DMS 273 (cell line): ENCODE measurements around the gene FBLL1.
"Not testable (repeated sequence)": the region's sequence is repeated elsewhere in the genome, so short reads cannot be mapped to it uniquely, and the experiment has no call there.

Experiments
- DNase-seq: peaks from one replicate; lab custom pipeline; 2025; ENCODE audit not compliant: unreplicated experiment; lab: John Stamatoyannopoulos, UW

The FBLL1 gene

DNA sequence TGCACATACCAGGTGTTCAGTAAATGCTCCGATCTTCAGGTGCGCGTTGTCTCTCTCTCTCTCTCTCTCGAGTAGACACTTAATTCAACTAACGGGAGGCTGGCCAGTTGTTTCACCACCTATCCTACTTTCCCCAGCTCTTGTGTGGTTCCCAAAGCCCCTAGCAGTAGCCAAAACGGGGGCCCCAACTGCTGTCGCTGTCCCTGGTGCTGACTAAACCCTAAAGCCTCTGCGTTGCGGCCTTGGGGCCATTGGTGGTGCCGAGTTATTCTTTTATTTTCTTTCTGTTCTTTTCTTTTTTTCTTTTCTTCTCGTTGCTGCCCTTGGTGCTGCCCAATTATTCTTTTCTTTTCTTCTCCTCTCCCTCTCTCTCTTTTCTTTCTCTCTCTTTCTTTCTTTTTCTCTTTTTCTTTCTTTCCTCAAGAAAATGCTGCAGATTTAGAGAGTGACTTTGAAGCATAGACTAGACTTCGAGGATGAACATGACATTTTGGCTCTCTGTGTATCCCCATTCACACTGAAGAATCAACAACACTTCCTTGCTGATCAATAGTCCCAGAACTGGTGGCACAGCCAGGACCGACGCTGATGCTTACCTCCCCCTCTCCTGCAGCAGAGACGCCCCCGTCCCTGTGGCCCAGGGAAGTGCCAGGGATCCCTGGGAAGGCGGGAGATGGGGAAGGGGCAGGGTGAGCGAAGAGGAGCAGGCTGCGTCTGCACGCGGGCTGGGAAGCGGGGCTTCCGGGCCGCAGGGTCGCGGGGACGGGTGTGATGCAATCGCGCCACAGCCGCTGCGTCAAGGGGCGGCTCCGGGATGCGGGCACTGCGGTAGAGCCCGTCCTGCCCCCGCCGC lies at the start of gene FBLL1:
Gene FBLL1, plus strand, starts transcription at position 785 of the 853 bp plus-strand sequence. CDS start 200 bp downstream, outside the sequence.
- DNase-seq, result peak; percentile 73

- no peak for DNase-seq
Observed at GRCh38 chr5:168480601-168481000, 48.5 kb upstream of the FBLL1 start.

DNA sequence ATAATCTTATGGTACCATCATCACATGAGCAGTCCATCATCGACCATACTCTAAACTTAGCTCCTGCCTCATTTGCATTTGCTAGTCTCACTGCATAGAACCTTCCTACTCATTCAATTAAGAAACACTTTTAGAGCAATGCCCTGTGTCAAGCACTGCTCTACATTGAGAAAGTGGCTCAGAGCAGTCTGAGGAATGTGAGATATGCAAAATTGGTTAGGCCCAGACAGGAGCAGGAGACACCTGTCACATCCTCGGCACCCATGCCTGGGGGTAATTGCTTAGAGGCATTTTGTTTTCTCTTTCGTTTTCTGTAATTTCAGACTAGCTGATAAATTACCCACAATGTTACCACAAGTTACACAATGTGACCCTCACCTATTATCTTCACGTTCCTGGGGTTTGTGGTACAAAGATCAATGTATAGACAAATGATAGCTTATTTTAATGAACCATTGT lies 47.7 kb upstream of the FBLL1 start:
- no peak for DNase-seq

DNA sequence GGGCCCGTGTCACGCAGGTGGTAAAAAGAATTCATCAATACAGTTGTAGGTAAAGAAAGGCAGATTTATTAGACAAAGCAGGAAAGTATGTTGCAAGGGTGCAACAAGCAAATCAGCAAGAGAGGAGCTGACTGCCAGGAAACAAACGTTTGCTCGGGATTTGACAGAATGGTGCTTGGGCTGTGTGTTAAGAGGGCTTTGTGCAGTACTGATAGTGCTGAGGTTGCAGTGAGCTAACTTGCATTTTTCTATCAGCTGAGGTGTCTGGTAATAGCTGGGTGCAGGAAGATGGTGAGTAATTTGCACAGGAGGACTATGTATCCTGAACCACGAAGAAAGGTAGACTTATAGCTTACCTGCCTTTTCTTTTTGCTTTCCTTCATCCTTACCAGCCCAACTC lies 46.7 kb upstream of the FBLL1 start:
- DNase-seq, result no peak

DNA sequence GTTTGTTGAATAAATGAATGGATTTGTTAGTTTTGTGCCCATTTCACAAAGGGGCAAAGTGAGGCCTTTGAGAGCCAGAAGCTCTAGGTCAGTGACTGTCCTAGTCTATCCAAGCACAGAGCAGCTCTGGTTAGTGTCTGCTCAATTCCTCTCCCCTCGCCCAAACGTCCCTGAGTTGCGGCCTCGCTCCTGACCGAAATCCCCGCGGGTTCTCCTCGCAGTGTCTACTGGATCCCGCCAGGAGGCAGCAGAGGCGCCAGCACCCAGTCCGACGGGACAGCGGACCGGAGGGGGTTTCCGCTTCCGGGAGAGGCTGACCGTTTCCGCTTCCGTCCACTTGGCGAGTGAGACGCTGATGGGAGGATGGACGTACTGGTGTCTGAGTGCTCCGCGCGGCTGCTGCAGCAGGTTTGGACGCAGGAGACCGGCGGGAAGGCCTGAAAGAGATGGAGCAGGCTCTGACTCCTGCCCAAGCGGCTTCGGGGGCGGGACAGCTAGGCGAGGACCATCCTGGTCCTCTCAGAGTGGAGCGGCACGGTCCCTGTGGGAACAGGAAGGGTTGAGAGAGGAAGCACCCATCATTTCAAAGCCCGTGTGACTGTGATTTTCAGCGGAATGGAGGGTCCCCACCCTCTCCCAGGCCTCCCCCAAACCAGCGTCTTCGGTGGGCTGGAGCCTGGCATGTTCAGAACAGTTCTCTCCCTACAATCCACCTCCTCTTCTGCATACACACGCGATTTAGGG lies 42.8 kb upstream of the FBLL1 start, which contains the start of gene RARS1:
Gene RARS1, plus strand, starts transcription at position 336 of the 744 bp plus-strand sequence. Its CDS starts 28 bp downstream, at position 364.
- peak; percentile 97 for DNase-seq

DNA sequence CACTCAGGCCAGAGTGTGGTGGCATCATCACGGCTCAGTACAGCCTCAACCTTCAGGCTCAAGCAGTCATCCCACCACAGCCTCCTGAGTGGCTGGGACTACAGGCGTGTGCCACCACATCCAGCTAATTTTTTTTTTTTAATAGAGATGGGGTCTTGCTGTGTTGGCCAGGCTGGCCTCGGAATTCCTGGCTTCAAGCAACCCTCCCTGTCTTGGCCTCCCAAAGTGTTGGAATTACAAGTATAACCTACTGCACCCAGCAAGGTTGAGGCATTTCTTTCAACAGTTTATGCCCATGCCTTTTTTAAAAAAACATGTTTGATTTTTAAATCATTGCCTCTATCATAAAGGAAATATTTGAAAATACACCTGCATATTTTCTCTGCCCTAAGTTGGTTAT lies 40.0 kb upstream of the FBLL1 start:
- DNase-seq, result no peak

GRCh38 chr5:168494057-168494555 lies 35.0 kb upstream of the FBLL1 start:
- no peak for DNase-seq

- no peak for DNase-seq
Observed at GRCh38 chr5:168502563-168503237, 26.4 kb upstream of the FBLL1 start.

- no peak for DNase-seq
Observed at GRCh38 chr5:168513861-168514428, 15.2 kb upstream of the FBLL1 start.

DNA sequence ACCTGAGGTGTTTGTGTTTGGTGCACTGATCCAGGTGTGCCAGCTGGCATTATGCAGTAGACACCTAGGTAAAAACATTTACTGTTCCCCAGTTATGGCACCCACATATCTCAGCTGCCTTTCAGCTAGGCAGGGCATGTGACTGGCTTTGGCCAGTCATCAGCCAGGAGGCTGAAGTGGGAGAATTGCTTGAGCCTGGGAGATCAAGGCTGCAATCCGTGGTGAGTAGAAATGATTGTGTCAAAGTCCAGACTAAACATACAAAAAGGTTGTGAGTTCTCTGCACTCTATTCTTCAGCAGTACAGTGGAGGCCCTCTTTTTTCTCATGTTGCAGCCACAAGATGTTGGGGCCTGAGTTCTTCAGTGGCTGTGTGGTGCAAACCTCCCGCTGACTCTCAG lies 3.2 kb upstream of the FBLL1 start:
- DNase-seq, result no peak

DNA sequence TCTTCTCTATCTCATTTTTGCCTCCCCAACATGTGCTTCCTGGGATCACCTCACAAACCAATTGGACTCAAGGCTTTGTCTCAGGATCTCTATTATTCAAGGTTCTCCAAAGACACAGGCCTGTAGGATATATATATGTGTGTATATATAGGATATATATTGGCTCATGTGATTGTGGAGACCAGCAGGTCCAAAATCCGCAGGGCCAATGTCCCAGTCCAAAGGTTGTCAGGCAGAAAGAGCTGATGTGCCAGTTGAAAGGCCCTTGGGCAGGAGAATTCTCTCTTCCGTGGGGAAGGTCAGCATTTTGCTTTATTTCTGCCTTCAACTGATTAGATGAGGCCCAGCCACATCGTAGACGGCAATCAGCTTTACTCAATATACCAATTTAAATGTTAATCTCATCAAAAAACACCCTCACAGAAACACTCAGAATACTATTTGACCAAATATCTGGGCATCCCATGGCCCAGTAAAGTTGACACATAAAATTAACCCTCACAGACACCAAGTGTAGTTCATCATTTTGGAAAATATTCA lies 1.3 kb upstream of the FBLL1 start:
- DNase-seq, result no peak

- DNase-seq, result peak; percentile 49
Observed at GRCh38 chr5:168529374-168530234, 499 bp downstream of the FBLL1 start.

DNA sequence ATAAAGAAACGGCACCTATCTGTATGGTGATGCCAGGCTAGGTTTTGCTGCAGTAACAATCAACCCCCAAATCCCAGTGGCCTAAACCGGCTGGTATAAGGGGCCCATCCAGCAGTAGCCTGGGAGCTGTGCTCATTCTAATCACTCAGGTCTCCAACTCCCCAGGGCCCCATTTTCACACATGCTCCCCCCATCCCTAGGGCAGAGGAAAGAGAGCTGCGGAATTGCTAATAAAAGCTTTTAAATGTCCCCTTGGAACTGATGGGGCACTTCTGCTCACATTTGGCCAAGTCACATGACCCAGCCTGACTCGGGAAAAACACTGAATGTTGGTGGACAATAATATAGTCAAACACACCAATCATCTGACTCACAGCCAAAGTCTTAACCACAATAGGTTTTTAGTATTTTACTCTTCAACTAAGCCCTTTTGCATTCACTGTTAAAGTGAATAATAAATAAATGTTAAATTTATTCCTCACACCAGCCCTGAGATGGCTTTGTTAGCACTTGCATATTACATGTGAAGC lies 1.6 kb downstream of the FBLL1 start:
- DNase-seq, result no peak

DNA sequence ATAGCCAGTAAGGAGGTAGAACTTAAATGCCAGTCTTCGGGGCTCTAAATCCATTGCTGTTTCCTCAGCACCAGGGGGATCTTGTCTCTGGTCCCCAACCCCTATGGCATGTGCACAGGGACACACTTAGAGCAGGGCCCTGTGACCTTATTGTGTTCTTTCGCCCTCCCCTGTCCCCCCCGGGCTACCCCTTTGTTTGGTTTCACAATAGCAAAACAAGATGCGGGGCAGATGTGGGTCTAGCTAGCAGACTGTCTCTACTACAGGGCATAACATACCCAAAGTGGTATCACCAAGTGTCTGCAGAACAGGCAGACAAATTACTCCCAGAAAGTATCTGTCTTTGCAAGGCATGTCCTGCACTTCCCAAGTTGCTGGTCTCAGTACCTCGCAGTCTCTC lies 2.1 kb downstream of the FBLL1 start:
- no peak for DNase-seq

GRCh38 chr5:168531987-168532864 lies 3.1 kb downstream of the FBLL1 start:
- peak; percentile 62 for DNase-seq

DNA sequence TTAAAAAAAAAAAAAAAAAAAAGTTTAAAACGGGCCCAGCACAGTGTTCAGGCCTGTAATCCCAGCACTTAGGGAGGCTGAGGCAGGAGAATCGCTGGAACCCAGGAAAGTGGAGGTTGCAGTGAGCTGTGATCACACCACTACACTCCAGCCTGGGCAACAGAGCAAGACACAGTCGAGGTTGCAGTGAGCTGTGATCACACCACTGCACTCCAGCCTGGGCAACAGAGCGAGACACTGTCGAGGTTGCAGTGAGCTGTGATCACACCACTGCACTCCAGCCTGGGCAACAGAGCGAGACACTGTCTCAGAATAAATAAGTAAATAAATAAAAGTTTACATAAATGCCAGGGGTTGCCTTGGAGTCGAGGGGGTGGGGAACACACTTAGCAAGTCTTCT lies 5.2 kb downstream of the FBLL1 start:
- not testable (repeated sequence) for DNase-seq

DNA sequence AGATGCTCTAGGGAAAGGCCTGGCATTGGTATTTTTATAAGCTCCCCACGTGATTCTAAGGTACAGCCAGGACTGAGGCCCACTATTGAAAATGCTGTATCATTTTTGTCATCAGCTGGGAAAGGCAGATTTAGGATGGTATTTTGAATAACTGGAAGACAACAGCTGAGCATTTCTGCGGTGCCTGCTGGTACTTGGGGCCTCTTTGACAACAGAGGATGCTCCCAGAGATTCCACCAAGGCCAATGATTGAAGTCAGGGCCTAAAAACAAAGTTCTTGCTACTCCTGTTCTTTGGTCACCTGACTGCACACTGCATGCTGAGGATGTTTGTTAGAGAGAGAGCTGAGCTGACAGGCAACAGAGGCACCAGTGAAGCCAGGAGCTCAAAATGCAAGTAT lies 8.1 kb downstream of the FBLL1 start:
- no peak for DNase-seq

DNA sequence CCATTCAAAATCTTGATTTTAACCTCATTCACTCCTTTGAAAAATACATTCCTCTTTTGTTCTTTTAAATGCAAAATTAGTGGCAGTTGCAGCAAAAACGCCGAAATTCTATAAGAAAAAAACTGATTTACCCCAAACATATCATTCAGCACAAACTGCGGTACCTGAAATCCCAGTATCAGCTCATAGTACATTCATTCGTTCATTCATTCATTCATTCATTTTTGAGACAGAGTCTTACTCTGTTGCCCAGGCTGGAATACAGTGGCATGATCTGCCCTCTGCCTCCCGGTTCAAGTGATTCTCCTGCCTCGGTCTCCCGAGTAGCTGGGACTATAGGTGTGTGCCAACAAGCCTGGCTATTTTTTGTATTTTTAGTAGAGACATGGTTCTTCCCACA lies 20.4 kb downstream of the FBLL1 start:
- DNase-seq, result no peak
